Testis (tissue), 5 donors: ENCODE results near the gene LRRC3B. TPM values are rescaled to one million over a fixed set of nuclear protein-coding genes. Genes with fewer than 3 reads are reported as not detected.

Source experiments
- DNase-seq: peaks from one replicate; pipeline ENCODE4 v3.0.0-alpha.2; 2019
- H3K27ac ChIP-seq, 2 donors: fragments of 200-600 bp; sonication (generic); one replicate each; pipeline ENCODE4 v1.5.1; 2019
- H3K27me3 ChIP-seq: fragments of 200-600 bp; sonication (generic); one replicate; pipeline ENCODE4 v1.5.1; 2019
- H3K36me3 ChIP-seq: fragments of 200-600 bp; sonication (generic); one replicate; pipeline ENCODE4 v1.5.1; 2017; ENCODE audit warnings: low read depth; ENCODE audit errors: missing control alignments
- H3K4me1 ChIP-seq: fragments of 200-600 bp; sonication (generic); one replicate; pipeline ENCODE4 v1.5.1; 2019
- H3K4me3 ChIP-seq, 2 donors: fragments of 200-600 bp; sonication (generic); one replicate each; pipeline ENCODE4 v1.5.1; 2017 to 2019
- H3K9me3 ChIP-seq: fragments of 200-600 bp; sonication (generic); one replicate; pipeline ENCODE4 v1.5.1; 2017
- POLR2A ChIP-seq: fragments of 450-650 bp; IDR thresholded peaks from one replicate; pipeline ENCODE4 v1.6.1; 2017; ENCODE audit warnings: antibody characterized with exemption, mild to moderate bottlenecking, moderate library complexity
- WGBS, 2 donors: methylation state at CpG; one replicate each; pipeline ENCODE4 v1.1.5; 2018; 5-methylcytosine and 5-hydroxymethylcytosine counted together
- intact Hi-C: fragments of 100-400 bp; cut with DNase I; formaldehyde crosslinking; loops from one replicate; pipeline ENCODE4 v1.15.1; 2023; ENCODE audit warnings: low total_unique reads
- long read RNA-seq, 2 donors: transcript quantifications; one replicate each; lab custom pipeline, GENCODE V29; 2026
- polyA plus RNA-seq: library from polyadenylated mRNA; stranded (reverse); fragments of 350-450 nt; fragmentation: Illumina TruSeq; extraction: RNeasy Lipid Tissue Mini Kit (QIAGEN cat#74804); gene quantifications from one replicate; pipeline ENCODE4 v1.2.3, GENCODE V29; 2014; ENCODE audit warnings: low read depth, low replicate concordance; ENCODE audit not compliant: insufficient read depth
- total RNA-seq, 2 donors: library from RNA; depleted of rRNA; stranded (reverse); fragments of >200 nt; gene quantifications; one replicate each; pipeline ENCODE4 v1.2.3, GENCODE V29; 2016
- TF ChIP-seq, protein P1 (sequence below), 3 experiments: fragments of 450-650 bp in 2 of 3; fragments of 200-600 bp in 1 of 3; sonication (generic) in 1 of 3; IDR thresholded peaks; one replicate each; pipeline ENCODE4 v1.5.1; 2016 to 2019; ENCODE audit warnings: antibody characterized with exemption in 3 of 3, mild to moderate bottlenecking in 2 of 3, moderate library complexity in 1 of 3

The LRRC3B gene, protein sequence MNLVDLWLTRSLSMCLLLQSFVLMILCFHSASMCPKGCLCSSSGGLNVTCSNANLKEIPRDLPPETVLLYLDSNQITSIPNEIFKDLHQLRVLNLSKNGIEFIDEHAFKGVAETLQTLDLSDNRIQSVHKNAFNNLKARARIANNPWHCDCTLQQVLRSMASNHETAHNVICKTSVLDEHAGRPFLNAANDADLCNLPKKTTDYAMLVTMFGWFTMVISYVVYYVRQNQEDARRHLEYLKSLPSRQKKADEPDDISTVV
- total RNA-seq = 1 to 10 TPM; 6.1 to 6.3 TPM
- polyA plus RNA-seq = 24.2 TPM
- long read RNA-seq, donor 1 = 0 reads
- long read RNA-seq, donor 2, partial matches to known transcripts = 0 of 1 reads
- long read RNA-seq, donor 2, other reads (novel, unspliced or antisense) = 0 of 1 reads

DNA sequence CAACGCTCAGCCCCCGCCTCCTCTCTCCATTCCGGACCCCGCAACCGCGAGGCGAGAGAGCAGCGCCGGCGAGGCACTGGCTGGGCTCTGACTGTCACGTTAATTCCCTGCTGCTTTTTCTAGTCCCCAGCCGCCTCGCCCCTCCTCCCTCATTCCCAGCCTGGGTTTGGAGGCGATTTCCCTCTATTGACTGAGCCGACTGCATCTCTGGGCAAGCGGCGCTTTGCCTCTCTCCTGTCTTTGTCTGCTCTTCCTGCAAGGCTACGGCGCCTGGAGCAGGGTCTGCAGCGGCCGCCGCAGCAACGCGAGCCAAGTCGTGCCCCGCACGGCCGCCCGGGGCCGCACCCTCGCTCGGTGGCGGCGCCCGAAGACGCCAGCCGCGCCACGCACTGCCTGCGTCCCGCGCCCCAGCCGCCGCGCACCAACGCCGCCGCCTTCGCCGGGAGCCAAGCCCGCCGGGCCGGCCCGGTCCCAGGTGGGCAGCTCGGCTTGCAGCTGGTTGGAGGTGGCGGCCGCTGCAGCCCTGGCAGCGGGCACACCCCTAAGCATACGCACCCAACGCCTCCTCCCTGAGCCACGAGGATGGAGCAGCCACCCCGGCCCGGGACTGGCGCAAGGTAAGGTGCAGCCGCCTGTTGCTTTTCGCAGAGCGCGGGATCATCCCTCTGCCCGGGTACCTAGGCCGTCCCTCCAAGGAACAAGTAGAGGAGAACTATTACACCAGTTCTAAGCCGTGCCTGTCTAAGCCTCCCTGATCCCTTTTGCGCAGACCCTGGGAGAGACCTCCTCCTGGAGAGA is at the start of gene LRRC3B:
Gene LRRC3B, plus strand, starts transcription at position 152 of the 798 bp plus-strand sequence. CDS start 86,901 bp downstream, outside the sequence.
- Histone ChIP-seq H3K4me3 (peak within 1 kb of the TSS; percentile 6 to 29), H3K36me3 (no peaks in the 10 kb centered on the region), H3K9me3 (no peaks in the 10 kb centered on the region), H3K27ac (no peak within 1 kb of the TSS), H3K27me3 (no peaks in the 10 kb centered on the region), H3K4me1 (no peaks in the 10 kb centered on the region)
- TF ChIP-seq POLR2A = no peak
- TF ChIP-seq, protein P1, sequence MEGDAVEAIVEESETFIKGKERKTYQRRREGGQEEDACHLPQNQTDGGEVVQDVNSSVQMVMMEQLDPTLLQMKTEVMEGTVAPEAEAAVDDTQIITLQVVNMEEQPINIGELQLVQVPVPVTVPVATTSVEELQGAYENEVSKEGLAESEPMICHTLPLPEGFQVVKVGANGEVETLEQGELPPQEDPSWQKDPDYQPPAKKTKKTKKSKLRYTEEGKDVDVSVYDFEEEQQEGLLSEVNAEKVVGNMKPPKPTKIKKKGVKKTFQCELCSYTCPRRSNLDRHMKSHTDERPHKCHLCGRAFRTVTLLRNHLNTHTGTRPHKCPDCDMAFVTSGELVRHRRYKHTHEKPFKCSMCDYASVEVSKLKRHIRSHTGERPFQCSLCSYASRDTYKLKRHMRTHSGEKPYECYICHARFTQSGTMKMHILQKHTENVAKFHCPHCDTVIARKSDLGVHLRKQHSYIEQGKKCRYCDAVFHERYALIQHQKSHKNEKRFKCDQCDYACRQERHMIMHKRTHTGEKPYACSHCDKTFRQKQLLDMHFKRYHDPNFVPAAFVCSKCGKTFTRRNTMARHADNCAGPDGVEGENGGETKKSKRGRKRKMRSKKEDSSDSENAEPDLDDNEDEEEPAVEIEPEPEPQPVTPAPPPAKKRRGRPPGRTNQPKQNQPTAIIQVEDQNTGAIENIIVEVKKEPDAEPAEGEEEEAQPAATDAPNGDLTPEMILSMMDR (IDR thresholded peaks at IDR 0.05) = no peak
- no peak for DNase-seq
- intact Hi-C loops = no loop called here
- 2 to 3% methylated on average over 26 to 66 of the region's 72 CpGs for WGBS, 2 donors

DNA sequence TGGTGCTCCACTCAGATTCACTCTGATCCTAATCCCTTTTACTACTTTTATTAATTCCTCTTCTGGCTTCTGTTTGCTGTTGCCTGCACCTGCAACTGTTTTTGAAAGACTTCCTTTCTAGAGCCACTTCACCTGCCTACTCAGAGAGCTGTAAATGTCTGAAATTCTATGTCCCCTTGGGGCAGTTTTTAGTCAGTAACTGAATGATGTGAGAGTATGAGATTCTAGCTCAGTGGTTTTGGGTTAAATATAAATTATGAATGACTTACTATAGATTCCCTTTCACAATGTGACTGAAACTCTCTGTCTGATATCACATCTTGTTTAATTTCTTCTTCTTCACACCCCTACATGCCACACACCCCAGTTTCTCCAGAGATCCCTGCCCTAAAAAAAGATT is 47.8 kb upstream of the LRRC3B start:
- no peaks in the 10 kb centered on the region for H3K36me3 ChIP-seq
- H3K9me3 ChIP-seq = no peaks in the 10 kb centered on the region
- TF ChIP-seq, protein P1 (IDR thresholded peaks at IDR 0.05) = no peak
- no peak for TF ChIP-seq POLR2A
- no peak overlapping the region for H3K27ac ChIP-seq
- DNase-seq = no peak
- intact Hi-C loops = no loop called here
- no peaks in the 10 kb centered on the region for H3K27me3 ChIP-seq
- H3K4me1 ChIP-seq = no peaks in the 10 kb centered on the region
- H3K4me3 ChIP-seq = no peak overlapping the region

DNA sequence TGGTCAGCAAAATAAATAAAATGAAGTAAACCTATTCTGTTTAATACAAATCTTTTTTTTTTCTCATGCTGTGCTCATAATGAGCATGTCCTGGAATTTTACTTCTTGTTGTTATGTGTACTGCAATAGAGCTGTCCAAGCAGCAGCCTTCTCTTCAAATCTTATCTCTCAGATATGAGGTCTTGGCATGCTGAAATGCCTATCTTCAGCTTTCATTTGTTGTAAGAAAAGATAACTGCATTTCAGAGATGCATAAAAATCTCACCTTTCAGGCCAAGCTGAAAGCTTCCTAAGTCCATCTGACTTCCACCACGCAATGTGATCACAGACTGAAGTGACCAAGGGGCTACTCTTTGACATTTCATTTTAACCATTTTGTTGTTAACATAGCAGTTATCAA is 43.5 kb upstream of the LRRC3B start:
- no peaks in the 10 kb centered on the region for H3K4me1 ChIP-seq
- H3K9me3 ChIP-seq = no peaks in the 10 kb centered on the region
- DNase-seq = no peak
- WGBS, 2 donors = 47 to 72% methylated on average over 1 of the region's 1 CpG
- TF ChIP-seq POLR2A = no peak
- TF ChIP-seq, protein P1 (IDR thresholded peaks at IDR 0.05) = no peak
- intact Hi-C loops = no loop called here
- H3K27me3 ChIP-seq = no peaks in the 10 kb centered on the region
- no peak overlapping the region for H3K4me3 ChIP-seq
- no peaks in the 10 kb centered on the region for H3K36me3 ChIP-seq
- no peak overlapping the region for H3K27ac ChIP-seq

DNA sequence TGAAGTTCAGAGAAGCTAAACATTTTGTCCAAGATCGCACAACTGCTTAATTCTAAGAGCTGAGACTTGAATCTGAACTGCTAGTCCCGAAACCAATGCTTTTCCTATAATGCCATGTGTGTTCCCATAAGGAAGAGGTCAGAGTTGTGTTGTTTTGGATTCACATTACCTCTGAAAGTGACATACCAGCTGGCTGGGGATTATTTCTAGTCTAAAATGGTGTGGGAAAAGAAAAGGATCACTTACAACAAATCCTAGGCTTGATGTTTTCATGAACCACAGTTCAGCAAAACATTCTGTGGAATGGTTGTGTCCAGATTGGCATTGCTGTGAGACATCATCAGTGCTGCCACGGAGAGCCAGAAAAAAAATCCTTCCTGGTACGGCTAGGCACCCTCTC is 35.0 kb upstream of the LRRC3B start:
- no peak overlapping the region for H3K27ac ChIP-seq
- H3K27me3 ChIP-seq = no peaks in the 10 kb centered on the region
- H3K9me3 ChIP-seq = no peaks in the 10 kb centered on the region
- no peaks in the 10 kb centered on the region for H3K36me3 ChIP-seq
- DNase-seq = no peak
- H3K4me1 ChIP-seq = no peaks in the 10 kb centered on the region
- WGBS, 2 donors = 88 to 90% methylated on average over 4 of the region's 4 CpGs
- TF ChIP-seq POLR2A = no peak
- TF ChIP-seq, protein P1 (IDR thresholded peaks at IDR 0.05) = no peak
- H3K4me3 ChIP-seq = no peak overlapping the region
- intact Hi-C loops = no loop called here
